GM19397 (cell line): Measurements from ENCODE around the gene OSGEPL1.
"Not testable (repeated sequence)": the region's sequence is repeated elsewhere in the genome, so short reads cannot be mapped to it uniquely, and the experiment has no call there.

Experiments used
- ATAC-seq: cut with Tn5 transposase; IDR thresholded peaks from one replicate; pipeline ENCODE4 v1.9.1; 2021; ENCODE audit warnings: mild to moderate bottlenecking, moderate library complexity; ENCODE audit not compliant: unreplicated experiment

Gene OSGEPL1, protein sequence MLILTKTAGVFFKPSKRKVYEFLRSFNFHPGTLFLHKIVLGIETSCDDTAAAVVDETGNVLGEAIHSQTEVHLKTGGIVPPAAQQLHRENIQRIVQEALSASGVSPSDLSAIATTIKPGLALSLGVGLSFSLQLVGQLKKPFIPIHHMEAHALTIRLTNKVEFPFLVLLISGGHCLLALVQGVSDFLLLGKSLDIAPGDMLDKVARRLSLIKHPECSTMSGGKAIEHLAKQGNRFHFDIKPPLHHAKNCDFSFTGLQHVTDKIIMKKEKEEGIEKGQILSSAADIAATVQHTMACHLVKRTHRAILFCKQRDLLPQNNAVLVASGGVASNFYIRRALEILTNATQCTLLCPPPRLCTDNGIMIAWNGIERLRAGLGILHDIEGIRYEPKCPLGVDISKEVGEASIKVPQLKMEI

DNA sequence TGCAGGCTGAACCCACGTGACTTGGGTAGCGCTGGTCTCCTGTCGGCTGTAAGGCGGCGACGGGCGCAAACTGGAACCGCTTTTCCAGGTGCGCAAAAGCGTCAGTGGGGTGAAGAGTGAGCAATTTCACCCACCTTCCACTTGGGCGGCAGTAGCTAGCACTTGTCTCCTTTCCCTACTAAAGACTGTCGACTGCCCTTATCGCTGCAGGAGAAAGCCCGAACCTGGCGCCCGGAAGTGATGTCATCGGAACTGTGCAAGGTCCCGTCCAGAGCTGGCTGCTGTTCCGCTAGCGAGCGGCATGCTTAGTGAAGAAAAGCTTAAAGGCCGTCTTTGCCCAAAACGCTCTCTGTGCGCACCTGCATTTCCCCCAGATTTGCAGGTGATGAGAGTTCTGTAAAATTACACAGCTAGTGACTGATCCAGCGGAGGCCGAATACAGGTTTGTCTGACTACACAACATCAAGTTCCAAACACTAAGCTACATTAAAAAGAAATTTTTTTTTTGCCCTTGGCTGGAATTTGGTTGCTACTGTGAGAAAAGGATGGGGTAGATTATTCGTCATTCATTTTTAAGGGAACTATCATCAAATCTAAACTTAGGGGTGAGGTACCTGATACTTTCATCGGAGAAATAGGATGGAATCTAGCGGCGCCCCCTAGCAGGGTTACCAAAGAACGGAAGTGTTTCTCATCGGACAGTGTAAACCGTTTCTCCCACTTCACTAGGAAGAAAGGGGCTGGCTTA, at the start of gene OSGEPL1:
OSGEPL1 (minus strand) TSS at position 242 of the 748 bp plus-strand sequence. CDS start 1,152 bp downstream, outside the sequence.
- ATAC-seq, result peak; percentile 96

DNA sequence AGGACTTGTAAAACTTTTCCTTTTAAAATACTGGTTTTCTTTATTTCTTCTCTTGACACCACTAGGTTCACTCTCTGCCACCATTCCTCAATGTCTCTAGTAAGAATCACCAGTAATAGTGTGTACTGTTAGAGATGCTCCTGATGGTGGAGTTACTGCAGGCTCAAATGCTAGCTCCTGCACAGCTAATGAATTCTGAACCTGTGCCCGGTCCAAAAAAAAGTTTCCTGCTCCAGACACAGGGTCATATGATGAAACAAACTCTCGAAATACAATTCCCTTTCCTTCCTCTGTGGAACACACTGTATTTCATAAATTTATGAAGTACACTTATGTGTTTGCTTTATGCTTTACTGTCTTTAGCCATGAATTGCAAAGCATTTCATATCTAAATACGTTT, 40.8 kb upstream of the OSGEPL1 start:
- ATAC-seq, result no peak

DNA sequence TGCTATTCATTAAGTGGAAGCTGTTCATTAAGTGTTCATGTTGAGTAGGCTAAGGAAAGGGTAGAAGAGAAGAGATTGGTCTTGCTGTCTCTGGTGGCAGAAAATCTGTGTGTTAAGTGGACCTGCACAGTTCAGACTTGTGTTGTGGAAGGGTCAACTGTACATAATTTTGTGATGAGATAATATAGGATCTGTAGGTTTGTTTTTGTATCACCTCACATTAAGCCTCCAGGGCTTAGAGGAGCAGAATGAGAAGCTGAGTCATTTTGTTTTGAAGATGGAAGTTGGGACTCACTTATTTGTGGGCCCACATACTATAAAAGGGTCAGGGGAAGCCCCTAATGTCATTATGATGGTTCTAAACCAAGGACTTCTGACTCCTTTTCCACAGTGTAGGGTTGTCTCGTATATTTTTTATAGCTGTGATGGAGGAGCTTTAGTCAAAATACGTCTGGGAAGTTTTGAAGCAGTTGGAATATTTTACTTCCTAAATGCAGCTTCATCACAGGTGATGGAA, 39.9 kb upstream of the OSGEPL1 start:
- ATAC-seq, result no peak

DNA sequence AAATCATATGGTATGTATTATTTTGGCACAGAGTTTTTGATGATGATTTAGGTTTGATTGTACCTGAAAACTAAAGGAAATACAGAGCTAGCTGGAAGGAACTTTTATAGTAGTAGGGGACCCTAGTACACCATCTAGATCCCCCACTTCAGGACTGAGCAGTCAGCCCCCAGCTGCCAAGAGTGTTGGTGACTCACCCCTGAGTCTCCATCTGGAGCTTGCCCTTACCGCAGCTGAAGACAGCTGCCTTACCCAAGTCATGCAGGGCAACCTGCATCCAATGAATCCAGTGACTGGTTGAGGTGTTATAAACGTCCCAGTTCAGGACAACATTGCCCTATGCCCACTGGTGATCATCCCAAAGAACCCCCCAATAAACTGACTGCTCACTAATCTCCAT, 36.9 kb upstream of the OSGEPL1 start:
- ATAC-seq, result no peak

DNA sequence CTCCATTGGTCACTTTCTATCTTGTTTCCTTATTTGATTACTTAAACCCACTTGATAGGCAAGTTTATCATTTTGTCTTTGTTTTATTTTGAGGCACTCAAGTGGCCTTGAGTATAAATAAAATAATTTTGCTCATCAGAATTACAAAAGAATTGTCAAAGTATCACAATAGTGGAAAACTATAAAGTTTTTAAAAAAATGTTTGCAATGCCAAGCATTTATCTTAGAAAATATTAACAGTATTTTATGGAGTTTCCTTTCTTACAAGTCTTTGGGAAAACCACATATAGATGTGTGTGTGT, 36.4 kb upstream of the OSGEPL1 start:
- no peak for ATAC-seq

DNA sequence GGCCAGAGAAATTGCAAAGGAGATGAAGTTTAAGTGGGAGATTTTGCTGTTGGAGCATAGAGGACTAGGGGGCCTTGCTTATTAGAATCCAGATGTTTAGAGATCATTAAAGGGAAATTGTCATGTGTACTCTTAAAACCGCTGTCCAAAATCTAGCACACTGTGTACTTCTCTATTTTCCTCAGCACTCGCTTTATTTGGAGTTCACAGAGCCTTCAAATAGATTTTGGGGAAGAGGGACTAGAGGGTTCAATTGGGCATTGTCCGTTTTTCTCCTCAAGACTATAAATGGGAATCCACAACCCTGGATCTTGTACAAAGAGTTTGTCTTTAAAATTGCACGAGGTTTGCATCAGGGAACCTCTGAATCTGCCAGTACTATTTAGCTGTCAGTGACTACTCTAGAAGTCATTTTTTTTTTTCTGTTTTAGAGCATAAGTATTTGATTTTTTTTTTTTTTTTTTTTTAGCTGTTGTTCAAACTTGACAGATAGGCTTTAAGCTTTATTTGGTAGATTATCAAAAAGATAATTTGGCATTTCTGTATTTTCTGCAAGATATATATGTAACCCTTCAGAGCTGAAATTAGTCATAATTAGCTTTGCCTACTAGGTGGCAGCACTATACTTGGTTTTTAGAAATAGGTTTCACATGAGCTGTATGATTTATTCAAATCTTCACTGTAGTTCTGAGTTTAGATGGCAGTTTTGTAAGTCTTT, 35.9 kb upstream of the OSGEPL1 start:
- no peak for ATAC-seq

DNA sequence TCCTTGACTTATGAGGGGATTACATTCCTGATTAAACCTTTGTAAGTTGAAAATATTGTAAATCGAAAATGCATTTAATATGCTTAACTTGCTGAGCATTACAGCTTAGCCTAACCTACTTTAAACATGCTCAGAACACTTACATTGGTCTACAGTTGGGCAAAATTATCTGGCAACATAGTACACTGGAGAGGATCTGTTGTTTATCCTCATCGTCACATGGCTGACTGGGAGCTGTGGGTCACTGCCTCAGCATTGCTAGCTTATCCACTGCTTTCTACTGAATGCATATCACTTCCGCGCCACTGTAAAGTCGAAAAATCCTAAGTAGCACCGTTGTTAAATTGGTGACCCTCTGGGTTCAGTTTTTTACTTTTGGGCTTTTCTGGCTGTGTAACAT, 35.3 kb upstream of the OSGEPL1 start:
- ATAC-seq, result no peak

DNA sequence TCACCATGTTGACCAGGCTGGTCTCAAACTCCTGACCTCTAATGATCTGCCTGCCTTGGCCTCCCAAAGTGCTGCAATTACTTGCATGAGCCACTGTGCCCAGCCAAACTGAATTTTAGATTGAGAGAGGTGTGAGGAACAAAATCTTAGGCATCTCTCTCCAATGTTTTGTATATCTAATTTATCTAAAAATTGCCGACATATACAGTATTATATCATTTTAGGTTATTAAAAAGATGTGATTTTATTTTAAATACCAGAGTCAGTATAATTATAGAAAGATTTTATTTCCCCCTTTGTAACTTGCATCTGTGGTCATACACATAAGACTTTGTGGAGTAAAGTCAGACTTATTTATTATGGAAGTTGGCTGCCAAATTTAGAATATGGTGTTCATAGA, 31.7 kb upstream of the OSGEPL1 start:
- ATAC-seq, result no peak

DNA sequence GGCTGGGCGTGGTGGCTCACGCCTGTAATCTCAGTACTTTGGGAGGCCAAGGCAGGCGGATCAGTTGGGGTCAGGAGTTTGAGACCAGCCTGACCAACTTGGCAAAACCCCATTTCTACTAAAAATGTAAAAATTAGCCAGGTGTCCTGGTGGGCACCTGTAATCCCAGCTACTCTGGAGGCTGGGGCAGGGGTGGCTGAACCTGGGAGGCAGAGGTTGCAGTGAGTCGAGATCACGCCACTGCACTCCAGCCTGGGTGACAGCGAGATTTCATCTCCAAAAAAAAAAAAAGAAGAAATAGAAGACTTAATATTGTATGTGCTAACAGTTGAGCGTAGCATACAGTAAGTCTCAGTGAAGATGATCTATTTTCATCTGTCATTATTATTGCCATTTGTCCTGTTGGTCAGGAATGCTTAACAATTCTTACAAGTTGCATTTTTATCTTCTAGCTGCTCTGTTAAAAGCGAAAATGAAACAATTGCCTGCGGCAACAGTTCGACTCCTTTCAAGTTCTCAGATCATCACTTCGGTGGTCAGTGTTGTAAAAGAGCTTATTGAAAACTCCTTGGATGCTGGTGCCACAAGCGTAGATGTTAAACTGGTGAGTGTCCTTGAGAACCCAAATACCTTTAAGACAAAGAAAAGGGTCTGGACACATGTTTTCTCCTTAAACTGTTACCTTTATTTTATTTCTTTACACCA, 28.9 kb upstream of the OSGEPL1 start:
- ATAC-seq, result no peak

DNA sequence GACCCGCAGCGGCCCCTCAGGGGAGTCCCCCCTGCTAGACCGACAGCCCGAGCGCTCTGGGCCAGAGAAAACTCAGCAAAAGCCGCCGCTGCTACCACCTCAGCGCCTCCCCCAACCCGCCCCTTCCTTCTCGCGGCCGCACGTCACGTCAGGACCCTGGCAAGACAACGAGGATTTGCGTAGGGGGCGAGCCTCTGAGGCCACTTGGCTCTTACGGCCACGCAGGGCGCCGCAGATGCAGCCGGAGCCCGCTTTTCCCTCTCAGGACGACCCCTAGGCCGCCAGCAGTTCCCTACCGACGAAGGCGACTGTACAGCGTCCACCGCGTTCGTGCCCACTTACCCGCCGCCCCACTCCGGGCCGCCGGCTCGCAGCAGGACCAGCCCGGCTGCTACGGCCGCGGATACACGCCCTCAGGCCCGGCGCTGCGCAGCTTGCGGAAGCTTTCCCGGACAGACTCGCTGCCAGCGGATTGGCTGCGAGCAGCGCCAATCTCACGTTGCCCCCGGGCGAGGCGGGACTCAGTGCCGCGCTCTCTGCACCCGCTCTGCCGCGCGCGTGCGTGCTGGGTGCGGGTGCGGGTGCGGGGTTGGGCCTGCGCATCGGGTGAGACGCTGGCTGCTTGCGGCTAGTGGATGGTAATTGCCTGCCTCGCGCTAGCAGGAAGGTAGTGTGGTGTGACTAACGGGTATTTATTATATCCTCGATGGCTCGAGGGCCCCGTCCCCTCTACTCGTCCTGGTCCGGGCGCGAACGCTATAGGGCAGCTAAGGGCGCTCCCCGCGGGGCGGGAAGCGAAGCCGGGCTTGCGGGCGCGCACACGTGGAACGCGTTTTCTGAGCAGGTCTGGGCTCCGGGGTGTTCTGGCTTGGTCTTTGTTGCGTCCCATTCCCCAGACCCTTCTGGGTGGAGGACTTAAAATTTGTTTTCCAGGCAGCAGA, 21.6 kb upstream of the OSGEPL1 start, which contains the start of the genes ORMDL1 and PMS1:
ORMDL1 (minus strand) TSS at position 413 of the 941 bp plus-strand sequence. CDS start 1,744 bp downstream, outside the sequence.
PMS1 (plus strand) TSS at position 524 of the 941 bp plus-strand sequence. CDS start 7,360 bp downstream, outside the sequence.
- peak; percentile 96 for ATAC-seq

DNA sequence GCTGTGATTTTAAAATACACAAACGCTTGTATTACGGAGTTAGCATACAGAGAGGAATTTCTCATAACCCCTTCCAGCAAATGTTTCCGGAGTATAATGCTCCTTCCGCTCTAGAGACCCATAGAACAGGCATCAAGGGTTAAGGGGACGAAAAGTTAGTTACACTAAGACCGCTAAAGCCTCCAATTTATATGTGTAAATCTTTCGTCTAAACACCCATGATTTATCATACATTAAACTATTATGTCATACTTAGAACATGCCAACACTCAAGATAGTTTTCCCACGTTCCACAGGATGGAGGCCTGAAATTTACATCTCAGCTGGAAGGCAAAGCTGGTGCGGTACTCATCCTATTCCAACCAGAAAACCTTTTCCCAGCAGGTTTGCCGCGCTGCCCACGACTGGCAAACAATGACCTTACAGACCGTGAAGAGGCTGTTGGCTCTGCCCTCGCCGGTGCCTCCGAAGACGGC, 20.9 kb upstream of the OSGEPL1 start:
- no peak for ATAC-seq

DNA sequence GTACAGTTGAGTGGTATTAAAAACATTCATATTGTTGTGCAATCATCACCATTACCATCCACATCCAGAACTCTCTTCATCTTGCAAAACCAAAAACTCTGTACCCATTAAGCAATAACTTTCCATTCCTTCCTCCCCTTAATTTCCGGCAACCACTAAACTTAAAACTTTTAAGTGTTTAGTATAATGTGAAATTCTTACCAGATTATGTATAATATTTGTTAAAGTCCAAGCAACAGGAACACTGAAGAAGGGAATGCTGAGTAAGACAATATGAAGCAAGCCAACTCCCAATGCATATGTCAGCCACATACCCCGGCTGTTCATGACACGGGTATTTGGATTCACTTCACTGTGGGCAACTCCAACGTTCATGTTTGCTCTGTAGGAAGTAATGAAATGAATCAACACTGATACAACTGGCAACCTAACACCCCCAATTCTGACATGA, 19.7 kb upstream of the OSGEPL1 start:
- no peak for ATAC-seq

DNA sequence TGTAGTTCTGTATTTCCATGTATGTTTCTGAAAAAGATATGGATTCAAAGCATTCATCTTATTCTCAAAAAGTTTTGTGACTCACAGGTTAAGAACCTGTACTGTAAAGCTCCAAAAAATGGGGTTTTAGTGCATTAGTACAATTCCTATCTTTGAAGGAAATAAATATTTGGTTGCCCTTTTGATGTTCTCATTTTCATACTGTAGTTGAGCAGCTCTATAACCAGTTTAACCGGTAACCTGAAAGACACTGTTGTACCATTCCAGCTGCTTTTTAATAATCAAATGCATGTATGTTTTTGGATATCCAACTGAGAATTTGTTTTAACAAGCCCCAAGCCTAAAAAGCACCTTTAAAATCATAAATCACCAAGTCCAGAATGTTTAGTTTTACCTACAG, 9.6 kb upstream of the OSGEPL1 start:
- no peak for ATAC-seq

DNA sequence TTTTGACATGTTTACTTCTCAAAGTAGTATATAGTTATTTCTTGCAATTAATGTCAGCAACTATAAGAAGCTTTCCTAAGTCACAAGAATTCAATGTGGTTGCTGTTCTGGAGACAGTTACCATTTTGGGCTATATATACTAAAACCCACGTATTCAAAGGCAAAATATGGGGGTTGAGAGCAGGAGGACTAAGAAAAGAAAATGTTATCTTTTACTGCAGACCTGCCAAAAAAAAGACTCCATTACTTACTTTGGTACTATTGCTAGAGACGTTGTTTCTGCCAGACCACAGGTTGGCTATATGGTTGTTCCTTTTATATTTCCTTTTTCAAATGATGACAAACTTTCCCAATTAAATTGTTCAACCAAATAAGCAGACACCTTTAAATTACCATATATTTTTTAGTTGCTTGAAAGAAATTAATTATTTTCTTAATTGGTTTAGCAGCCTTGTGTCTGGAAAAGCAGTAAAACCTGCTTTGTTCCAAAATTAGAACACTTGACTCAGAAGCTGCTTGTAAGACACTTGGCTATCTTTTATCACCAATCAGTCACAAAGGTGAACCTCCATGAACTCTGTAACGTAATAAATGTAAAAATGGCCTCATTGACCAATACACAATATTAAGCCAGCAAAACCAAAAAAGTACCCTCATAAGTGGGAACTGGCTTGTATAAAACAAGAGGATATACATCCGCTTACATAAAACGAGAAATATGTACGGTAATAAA, 8.2 kb upstream of the OSGEPL1 start:
- ATAC-seq, result no peak

DNA sequence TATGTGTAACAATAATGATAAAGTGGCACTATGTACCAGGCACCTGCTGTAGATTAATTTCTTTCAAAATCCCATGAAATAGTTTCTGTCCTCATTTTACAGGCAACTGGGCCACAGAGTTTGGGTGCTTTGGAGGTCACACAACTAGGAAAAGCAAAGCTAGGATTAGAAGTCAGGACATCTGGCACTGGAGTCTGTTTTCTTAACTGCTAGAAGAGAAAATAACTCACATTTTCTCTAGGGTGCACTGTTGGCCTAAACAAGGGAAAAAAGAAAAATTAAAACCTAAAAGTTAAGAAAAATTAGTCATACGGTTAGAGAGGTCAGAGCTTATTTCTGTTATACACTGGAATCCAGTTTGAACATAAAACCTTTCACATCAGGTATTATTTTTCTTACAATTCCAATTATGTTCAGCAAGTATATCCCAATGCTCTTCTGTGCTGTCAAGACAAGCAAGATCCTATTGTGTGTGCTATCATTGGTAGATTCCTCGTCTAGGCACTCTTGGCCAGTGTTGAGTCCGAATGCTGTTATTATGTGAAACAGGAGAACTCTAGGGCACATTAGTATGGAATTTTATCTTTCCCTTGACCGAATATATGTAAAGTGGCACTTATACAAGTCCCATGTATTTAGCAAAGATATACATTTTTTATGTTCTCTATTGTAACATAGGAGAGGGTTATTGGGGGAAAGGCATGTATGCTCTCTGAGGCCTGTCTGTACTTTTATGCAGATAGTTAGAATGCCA, 1.5 kb upstream of the OSGEPL1 start:
- no peak for ATAC-seq

DNA sequence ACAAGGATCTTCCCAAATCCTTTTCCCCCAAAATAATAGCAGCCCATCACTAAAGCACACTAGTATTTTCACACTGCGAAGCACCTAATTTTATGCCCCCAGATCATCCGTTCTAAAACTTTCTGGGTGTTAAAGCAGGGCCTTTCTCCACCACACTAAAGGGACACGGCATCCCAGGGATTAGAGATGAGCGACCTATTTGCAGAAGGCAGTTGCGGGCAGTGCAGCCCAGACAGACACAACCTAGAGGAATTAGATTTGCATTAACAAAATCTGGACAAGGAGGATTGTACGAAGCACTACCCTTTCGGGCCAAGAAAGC, 402 bp downstream of the OSGEPL1 start:
- no peak for ATAC-seq

DNA sequence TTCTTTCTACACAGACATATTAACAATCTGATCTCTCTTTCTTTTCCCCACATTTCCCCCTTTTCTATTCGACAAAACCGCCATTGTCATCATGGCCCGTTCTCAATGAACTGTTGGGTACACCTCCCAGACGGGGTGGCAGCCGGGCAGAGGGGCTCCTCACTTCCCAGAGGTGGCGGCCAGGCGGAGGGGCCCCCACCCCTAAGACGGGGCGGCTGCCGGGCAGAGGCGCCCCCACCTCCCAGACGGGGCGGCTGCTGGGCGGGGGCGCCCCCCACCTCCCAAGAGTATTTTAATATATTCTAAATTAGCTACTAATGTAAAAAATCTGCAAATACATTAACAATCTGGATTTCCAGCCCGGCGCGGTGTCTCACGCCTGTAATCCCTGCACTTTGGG, 2.4 kb downstream of the OSGEPL1 start:
- not testable (repeated sequence) for ATAC-seq

DNA sequence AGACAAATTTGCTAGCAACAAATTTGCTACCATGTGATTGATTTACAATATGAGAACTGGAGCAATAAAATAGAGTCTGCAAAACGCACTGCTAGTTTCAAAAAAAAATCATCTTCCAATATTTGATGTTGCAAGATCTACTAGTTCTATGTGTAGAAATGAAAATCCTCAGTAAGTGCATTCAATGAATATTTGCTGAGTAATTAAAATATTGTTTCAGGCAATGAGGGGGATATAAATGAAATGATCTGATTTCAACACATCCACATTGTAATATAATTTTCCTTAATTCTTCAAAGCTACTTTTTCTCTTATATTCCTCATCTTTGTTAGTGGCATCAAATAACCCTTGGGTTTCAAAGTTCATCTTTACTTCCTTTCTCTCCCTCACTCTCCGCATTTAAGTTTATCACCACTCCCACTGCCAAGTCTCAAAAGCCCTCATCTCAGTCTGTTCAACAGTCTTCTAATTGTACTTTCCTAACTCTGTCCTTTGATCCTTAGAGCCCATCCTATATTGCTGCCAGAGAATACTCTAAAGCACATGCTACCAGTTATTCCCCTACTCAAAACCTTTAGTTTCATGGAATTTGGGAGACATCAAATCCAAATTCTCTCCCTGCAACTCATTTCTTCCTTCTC, 6.2 kb downstream of the OSGEPL1 start:
- ATAC-seq, result no peak
